OCI-LY1 (cell line): Measurements from ENCODE around the gene PEF1.

Source experiments
- H2AFZ ChIP-seq: fragments of 200-600 bp; sonication (generic), shearing (Covaris generic); 2 replicates; pipeline ENCODE4 v1.6.0; 2014; ENCODE audit warnings: antibody characterized with exemption, mild to moderate bottlenecking, low read length
- H3F3A ChIP-seq: fragments of 200-600 bp; sonication (generic), shearing (Covaris generic); 2 replicates; pipeline ENCODE4 v1.6.0; 2014; ENCODE audit warnings: mild to moderate bottlenecking, antibody characterized with exemption, low read length, moderate library complexity; ENCODE audit not compliant: insufficient read depth
- H3K27ac ChIP-seq: fragments of 200-600 bp; sonication (generic); 2 replicates; pipeline ENCODE4 v1.5.1; 2014; ENCODE audit warnings: low read length, mixed run types, mild to moderate bottlenecking, low read depth; ENCODE audit not compliant: poor library complexity, severe bottlenecking
- H3K27me3 ChIP-seq: fragments of 200-600 bp; sonication (generic); 2 replicates; pipeline ENCODE4 v1.6.0; 2014; ENCODE audit warnings: antibody characterized with exemption, mild to moderate bottlenecking, low read length, moderate library complexity; ENCODE audit not compliant: insufficient read depth
- H3K36me3 ChIP-seq: fragments of 200-600 bp; sonication (generic); 2 replicates; pipeline ENCODE4 v1.6.1; 2014; ENCODE audit warnings: mild to moderate bottlenecking, antibody characterized with exemption, low read length, moderate library complexity, mixed read lengths; ENCODE audit not compliant: insufficient read depth
- H3K4me1 ChIP-seq: fragments of 200-600 bp; sonication (generic); 2 replicates; pipeline ENCODE4 v1.5.1; 2014; ENCODE audit warnings: mild to moderate bottlenecking, low read length, moderate library complexity; ENCODE audit not compliant: insufficient read depth, severe bottlenecking
- H3K4me2 ChIP-seq: fragments of 200-600 bp; sonication (generic), shearing (Covaris generic); 2 replicates; pipeline ENCODE4 v1.6.1; 2014; ENCODE audit warnings: low read length
- H3K4me3 ChIP-seq: fragments of 200-600 bp; sonication (generic); 2 replicates; pipeline ENCODE4 v1.5.1; 2014; ENCODE audit warnings: low read length, low read depth, mild to moderate bottlenecking, mixed read lengths; ENCODE audit not compliant: poor library complexity, severe bottlenecking
- H3K79me2 ChIP-seq: fragments of 200-600 bp; shearing (Covaris generic); 2 replicates; pipeline ENCODE4 v1.6.1; 2016; ENCODE audit warnings: mixed run types, low read length, mixed read lengths; ENCODE audit not compliant: insufficient read depth
- H3K9ac ChIP-seq: fragments of 200-600 bp; sonication (generic), shearing (Covaris generic); 2 replicates; pipeline ENCODE4 v1.6.1; 2014; ENCODE audit warnings: mild to moderate bottlenecking, low read length, mixed read lengths
- H3K9me2 ChIP-seq: fragments of 200-600 bp; sonication (generic), shearing (Covaris generic); 2 replicates; pipeline ENCODE4 v1.6.1; 2014; ENCODE audit warnings: low read depth, mild to moderate bottlenecking, low read length, mixed read lengths
- H3K9me3 ChIP-seq: fragments of 200-600 bp; shearing (Covaris generic); 2 replicates; pipeline ENCODE4 v1.6.1; 2014; ENCODE audit warnings: low read length, mixed read lengths
- H4K20me1 ChIP-seq: fragments of 200-600 bp; sonication (generic), shearing (Covaris generic); 2 replicates; pipeline ENCODE4 v1.6.0; 2016; ENCODE audit warnings: mild to moderate bottlenecking, low read length; ENCODE audit not compliant: insufficient read depth
- EZH2 ChIP-seq: fragments of 200-600 bp; sonication (generic), shearing (Covaris generic); IDR thresholded peaks from 2 replicates; pipeline ENCODE4 v1.8.0; 2017; ENCODE audit warnings: borderline replicate concordance, mixed run types, mild to moderate bottlenecking, antibody characterized with exemption, low read length, moderate library complexity, mixed read lengths
- TF ChIP-seq, protein P1 (sequence below): fragments of 200-600 bp; sonication (generic), shearing (Covaris generic); IDR thresholded peaks from 2 replicates; pipeline ENCODE4 v1.5.1; 2017; ENCODE audit warnings: mild to moderate bottlenecking, antibody characterized with exemption, low read length, moderate library complexity, mixed read lengths

PEF1 gene

DNA sequence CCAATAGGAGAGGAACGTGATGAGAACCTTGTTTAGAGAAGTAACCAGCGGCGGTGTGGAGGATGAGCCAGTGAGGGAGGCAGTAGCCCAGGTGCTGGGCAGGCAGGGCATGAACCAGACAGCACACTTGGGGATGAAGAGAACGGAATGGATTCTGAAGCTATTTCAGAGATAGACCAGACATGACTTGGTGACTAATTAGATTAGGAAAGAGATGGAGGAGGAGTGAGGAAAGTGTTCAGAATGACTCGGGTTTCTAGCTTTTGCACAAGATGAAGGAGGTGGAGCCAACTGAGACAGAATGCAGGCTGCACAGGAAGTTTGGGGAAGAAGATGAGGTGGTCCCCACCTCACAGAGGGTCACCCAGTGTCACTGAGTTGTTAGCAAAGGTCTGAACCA lies 5.1 kb downstream of the PEF1 start:
- no peak overlapping the region; the same call in 1 of the 2 replicates for H3K9ac ChIP-seq
- H3K4me3 ChIP-seq, result no peak overlapping the region
- H3K4me1 ChIP-seq, result peaks cover 40% of the 10 kb centered on the region
- peaks cover 62% of the 10 kb centered on the region for H3K79me2 ChIP-seq
- H4K20me1 ChIP-seq, result no peaks in the 10 kb centered on the region
- no peaks in the 10 kb centered on the region for H3K9me3 ChIP-seq
- peaks cover 14% of the 10 kb centered on the region; the same call in 1 of the 2 replicates for H3K36me3 ChIP-seq
- TF ChIP-seq, protein P1, sequence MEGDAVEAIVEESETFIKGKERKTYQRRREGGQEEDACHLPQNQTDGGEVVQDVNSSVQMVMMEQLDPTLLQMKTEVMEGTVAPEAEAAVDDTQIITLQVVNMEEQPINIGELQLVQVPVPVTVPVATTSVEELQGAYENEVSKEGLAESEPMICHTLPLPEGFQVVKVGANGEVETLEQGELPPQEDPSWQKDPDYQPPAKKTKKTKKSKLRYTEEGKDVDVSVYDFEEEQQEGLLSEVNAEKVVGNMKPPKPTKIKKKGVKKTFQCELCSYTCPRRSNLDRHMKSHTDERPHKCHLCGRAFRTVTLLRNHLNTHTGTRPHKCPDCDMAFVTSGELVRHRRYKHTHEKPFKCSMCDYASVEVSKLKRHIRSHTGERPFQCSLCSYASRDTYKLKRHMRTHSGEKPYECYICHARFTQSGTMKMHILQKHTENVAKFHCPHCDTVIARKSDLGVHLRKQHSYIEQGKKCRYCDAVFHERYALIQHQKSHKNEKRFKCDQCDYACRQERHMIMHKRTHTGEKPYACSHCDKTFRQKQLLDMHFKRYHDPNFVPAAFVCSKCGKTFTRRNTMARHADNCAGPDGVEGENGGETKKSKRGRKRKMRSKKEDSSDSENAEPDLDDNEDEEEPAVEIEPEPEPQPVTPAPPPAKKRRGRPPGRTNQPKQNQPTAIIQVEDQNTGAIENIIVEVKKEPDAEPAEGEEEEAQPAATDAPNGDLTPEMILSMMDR, result no peak
- TF ChIP-seq EZH2, result no peak
- no peak overlapping the region for H3K27ac ChIP-seq
- no peaks in the 10 kb centered on the region for H3F3A ChIP-seq
- no peaks in the 10 kb centered on the region for H3K27me3 ChIP-seq
- H3K9me2 ChIP-seq, result no peaks in the 10 kb centered on the region
- peak overlapping the region; percentile 18; the same call in 1 of the 2 replicates for H3K4me2 ChIP-seq
- H2AFZ ChIP-seq, result no peak overlapping the region

DNA sequence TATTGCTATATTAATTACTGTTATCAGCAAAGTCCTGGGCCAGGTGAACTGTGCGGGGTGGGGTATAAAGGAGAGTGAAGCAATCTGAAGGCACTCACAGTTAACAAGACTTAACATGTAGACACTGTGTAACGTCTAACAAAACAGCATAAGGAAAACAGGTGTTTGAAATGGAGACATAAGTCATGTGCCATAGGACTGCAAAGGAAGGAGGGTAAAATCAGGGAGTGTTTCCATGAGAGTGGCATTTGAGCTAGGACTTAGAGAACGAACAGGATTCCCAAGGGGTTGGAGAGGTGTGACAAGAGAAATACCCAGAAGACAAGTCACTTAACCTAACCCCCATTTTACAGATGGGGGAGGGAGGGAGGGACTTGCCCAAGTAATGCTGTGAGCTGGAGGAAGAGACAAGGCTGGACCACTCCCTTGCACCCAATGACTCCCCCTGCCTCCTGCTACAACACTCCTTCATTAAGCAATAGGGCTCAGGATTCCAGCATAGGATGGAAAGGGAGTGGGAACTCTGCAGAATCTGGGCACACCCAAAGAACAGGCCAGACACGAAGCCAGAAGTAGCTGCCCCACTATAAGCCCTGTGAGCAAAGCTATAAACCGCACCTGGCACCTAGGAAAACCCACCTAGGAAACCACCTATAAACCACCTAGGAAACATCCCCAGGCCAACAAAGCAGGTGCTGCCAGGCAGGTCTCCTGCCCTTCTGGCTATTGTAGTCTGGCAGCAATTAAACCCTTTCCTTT lies 6.6 kb downstream of the PEF1 start:
- Histone ChIP-seq H3K4me3 (no peak overlapping the region), H3K79me2 (peaks cover 54% of the 10 kb centered on the region), H3K9me3 (no peaks in the 10 kb centered on the region), H3K9ac (no peak overlapping the region), H3F3A (no peaks in the 10 kb centered on the region), H3K9me2 (no peaks in the 10 kb centered on the region), H3K36me3 (peaks cover 26% of the 10 kb centered on the region; the same call in 1 of the 2 replicates), H3K27ac (no peak overlapping the region), H3K4me2 (no peak overlapping the region), H3K27me3 (no peaks in the 10 kb centered on the region), H2AFZ (no peak overlapping the region), H4K20me1 (no peaks in the 10 kb centered on the region), H3K4me1 (peaks cover 30% of the 10 kb centered on the region)
- TF ChIP-seq EZH2, result no peak
- TF ChIP-seq, protein P1, result no peak

DNA sequence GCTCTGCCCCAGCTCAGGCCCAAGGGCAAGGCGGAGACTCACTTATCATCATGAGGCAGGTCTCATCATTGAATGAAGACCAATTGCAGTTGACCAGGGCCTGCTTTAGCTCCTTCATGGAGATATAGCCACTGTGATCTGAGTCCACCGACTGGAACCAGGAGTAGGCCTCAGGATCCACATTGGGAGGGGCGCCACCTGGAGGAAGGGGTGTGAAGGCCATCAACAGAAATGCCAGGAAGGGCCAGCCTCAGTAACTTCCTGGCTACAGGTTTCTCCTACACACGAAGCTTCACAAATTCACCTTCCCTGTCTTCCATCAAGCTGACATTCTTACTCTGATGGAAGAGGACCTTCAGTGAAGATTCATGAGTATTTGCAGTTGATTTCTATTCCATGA lies 11.6 kb downstream of the PEF1 start:
- no peak overlapping the region for H3K27ac ChIP-seq
- peaks cover 2% of the 10 kb centered on the region for H3K4me1 ChIP-seq
- no peaks in the 10 kb centered on the region for H4K20me1 ChIP-seq
- H2AFZ ChIP-seq, result no peak overlapping the region
- H3K4me2 ChIP-seq, result no peak overlapping the region
- H3K4me3 ChIP-seq, result no peak overlapping the region
- no peak overlapping the region for H3K9ac ChIP-seq
- no peaks in the 10 kb centered on the region for H3K9me2 ChIP-seq
- no peaks in the 10 kb centered on the region for H3K27me3 ChIP-seq
- H3F3A ChIP-seq, result no peaks in the 10 kb centered on the region
- no peaks in the 10 kb centered on the region for H3K9me3 ChIP-seq
- TF ChIP-seq, protein P1, result peak; percentile 58
- no peak for TF ChIP-seq EZH2
- peaks cover 70% of the 10 kb centered on the region for H3K36me3 ChIP-seq
- peaks cover 14% of the 10 kb centered on the region for H3K79me2 ChIP-seq
